Ascending aorta (tissue), 2 donors: Measurements from ENCODE around the gene UBE2G1. TPM values are rescaled to one million over a fixed set of nuclear protein-coding genes. Genes with fewer than 3 reads are reported as not detected.

Source experiments
- DNase-seq, 2 donors: peaks; one replicate each; pipeline ENCODE4 v3.0.0-alpha.2; 2019; ENCODE audit warnings: low spot score in 2 of 2
- H3K27ac ChIP-seq, 2 donors: fragments of 200-600 bp; sonication (generic); one replicate each; pipeline ENCODE4 v1.5.1; 2016 to 2017; ENCODE audit warnings: mild to moderate bottlenecking in 1 of 2
- H3K27me3 ChIP-seq: fragments of 200-600 bp; sonication (generic); one replicate; pipeline ENCODE4 v1.5.1; 2017
- H3K36me3 ChIP-seq, 2 donors: fragments of 200-600 bp; sonication (generic); one replicate each; pipeline ENCODE4 v1.5.1; 2016
- H3K4me1 ChIP-seq, 2 donors: fragments of 200-600 bp; sonication (generic); one replicate each; pipeline ENCODE4 v1.5.1; 2016 to 2017; ENCODE audit warnings: mild to moderate bottlenecking in 1 of 2
- H3K4me3 ChIP-seq, 2 donors: fragments of 200-600 bp; sonication (generic); one replicate each; pipeline ENCODE4 v1.5.1; 2016 to 2017; ENCODE audit warnings: mild to moderate bottlenecking in 1 of 2
- H3K9me3 ChIP-seq, 2 donors: fragments of 200-600 bp; sonication (generic); one replicate each; pipeline ENCODE4 v1.5.1; 2016
- CTCF ChIP-seq, 3 experiments: fragments of 200-600 bp in 2 of 3; fragments of 450-650 bp in 1 of 3; sonication (generic) in 2 of 3; IDR thresholded peaks; one replicate each; pipeline ENCODE4 v1.5.1; 2016 to 2019; ENCODE audit warnings: antibody characterized with exemption in 3 of 3, mild to moderate bottlenecking in 1 of 3, moderate library complexity in 1 of 3
- intact Hi-C: fragments of 100-400 bp; cut with DNase I; formaldehyde crosslinking; loops from one replicate; pipeline ENCODE4 v1.15.1; 2023
- total RNA-seq: library from RNA; depleted of rRNA; stranded (reverse); fragments of >200 nt; gene quantifications from one replicate; pipeline ENCODE4 v1.1.0, GENCODE V29; 2016

UBE2G1 gene
- total RNA-seq, 1 donor from 2014 or later: 27.9 TPM

GRCh38 chr17:4334776-4335584 is 31.5 kb downstream of the UBE2G1 start:
- no peaks in the 10 kb centered on the region for H3K9me3 ChIP-seq
- no peak for TF ChIP-seq CTCF (IDR thresholded peaks at IDR 0.05)
- no peaks in the 10 kb centered on the region for H3K36me3 ChIP-seq
- peaks cover 0 to 7% of the 10 kb centered on the region in 2 donors for H3K4me1 ChIP-seq
- H3K27me3 ChIP-seq: no peaks in the 10 kb centered on the region
- intact Hi-C loops: no loop called here
- H3K27ac ChIP-seq: no peak overlapping the region
- DNase-seq: no peak
- H3K4me3 ChIP-seq: no peak overlapping the region

GRCh38 chr17:4334332-4334731 is 32.1 kb downstream of the UBE2G1 start:
- Histone ChIP-seq H3K4me3 (no peak overlapping the region), H3K9me3 (no peaks in the 10 kb centered on the region), H3K36me3 (no peaks in the 10 kb centered on the region), H3K27me3 (no peaks in the 10 kb centered on the region), H3K4me1 (peaks cover 0 to 7% of the 10 kb centered on the region in 2 donors), H3K27ac (no peak overlapping the region)
- DNase-seq: no peak
- TF ChIP-seq CTCF (IDR thresholded peaks at IDR 0.05): no peak
- intact Hi-C loops: no loop called here

- DNase-seq: no peak
- H3K4me3 ChIP-seq: no peak overlapping the region
- H3K9me3 ChIP-seq: no peaks in the 10 kb centered on the region
- peaks cover 0 to 7% of the 10 kb centered on the region in 2 donors for H3K4me1 ChIP-seq
- H3K36me3 ChIP-seq: no peaks in the 10 kb centered on the region
- no peak for TF ChIP-seq CTCF (IDR thresholded peaks at IDR 0.05)
- no peak overlapping the region for H3K27ac ChIP-seq
- H3K27me3 ChIP-seq: no peaks in the 10 kb centered on the region
- intact Hi-C loops: no loop called here
Observed at GRCh38 chr17:4333041-4333440, 33.4 kb downstream of the UBE2G1 start.

GRCh38 chr17:4332296-4332970 is 34.0 kb downstream of the UBE2G1 start:
- TF ChIP-seq CTCF (IDR thresholded peaks at IDR 0.05): no peak
- Histone ChIP-seq H3K27ac (no peak overlapping the region), H3K4me1 (peaks cover 0 to 7% of the 10 kb centered on the region in 2 donors), H3K9me3 (no peaks in the 10 kb centered on the region), H3K27me3 (no peaks in the 10 kb centered on the region), H3K4me3 (no peak overlapping the region), H3K36me3 (no peaks in the 10 kb centered on the region)
- intact Hi-C loops: no loop called here
- DNase-seq: no peak

GRCh38 chr17:4331614-4332013 is 34.9 kb downstream of the UBE2G1 start:
- Histone ChIP-seq H3K4me1 (peaks cover 0 to 15% of the 10 kb centered on the region in 2 donors), H3K9me3 (no peaks in the 10 kb centered on the region), H3K27me3 (no peaks in the 10 kb centered on the region), H3K4me3 (no peak overlapping the region), H3K36me3 (no peaks in the 10 kb centered on the region), H3K27ac (no peak overlapping the region)
- no peak for TF ChIP-seq CTCF (IDR thresholded peaks at IDR 0.05)
- no peak for DNase-seq
- intact Hi-C loops: no loop called here
